ENCODE data around the gene RPL13A.

DNA sequence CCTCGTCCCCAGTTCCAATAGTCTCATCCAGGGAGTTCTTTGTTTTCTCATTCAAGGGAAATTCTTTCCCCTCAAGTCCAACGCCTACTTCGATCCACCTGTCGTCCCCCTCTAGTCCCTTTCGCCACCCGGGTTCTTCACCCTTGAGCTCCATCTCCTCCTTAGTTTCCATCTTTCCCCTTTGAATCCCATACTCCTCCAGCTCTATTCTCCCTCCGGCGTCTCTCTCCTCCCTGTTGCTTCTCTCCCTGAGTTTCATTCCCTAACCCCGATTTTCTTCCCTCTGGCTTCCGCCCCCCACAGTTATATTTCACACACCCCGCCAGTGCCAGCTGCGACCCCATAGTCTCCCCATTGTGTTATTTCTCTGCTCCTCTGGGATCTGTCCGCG, 45.5 kb upstream of the RPL13A start:
- TF ChIP-seq TAF1 (IDR thresholded peaks at IDR 0.05; ENCODE audit: low read depth) (no peak), YY1 (IDR thresholded peaks at IDR 0.05; ENCODE audit: low read depth) (no peak), EGR1 (IDR thresholded peaks at IDR 0.05) (no peak), FOXM1 (IDR thresholded peaks at IDR 0.05; ENCODE audit: borderline replicate concordance, low read depth) (no peak)
- TF ChIP-seq, protein P1, sequence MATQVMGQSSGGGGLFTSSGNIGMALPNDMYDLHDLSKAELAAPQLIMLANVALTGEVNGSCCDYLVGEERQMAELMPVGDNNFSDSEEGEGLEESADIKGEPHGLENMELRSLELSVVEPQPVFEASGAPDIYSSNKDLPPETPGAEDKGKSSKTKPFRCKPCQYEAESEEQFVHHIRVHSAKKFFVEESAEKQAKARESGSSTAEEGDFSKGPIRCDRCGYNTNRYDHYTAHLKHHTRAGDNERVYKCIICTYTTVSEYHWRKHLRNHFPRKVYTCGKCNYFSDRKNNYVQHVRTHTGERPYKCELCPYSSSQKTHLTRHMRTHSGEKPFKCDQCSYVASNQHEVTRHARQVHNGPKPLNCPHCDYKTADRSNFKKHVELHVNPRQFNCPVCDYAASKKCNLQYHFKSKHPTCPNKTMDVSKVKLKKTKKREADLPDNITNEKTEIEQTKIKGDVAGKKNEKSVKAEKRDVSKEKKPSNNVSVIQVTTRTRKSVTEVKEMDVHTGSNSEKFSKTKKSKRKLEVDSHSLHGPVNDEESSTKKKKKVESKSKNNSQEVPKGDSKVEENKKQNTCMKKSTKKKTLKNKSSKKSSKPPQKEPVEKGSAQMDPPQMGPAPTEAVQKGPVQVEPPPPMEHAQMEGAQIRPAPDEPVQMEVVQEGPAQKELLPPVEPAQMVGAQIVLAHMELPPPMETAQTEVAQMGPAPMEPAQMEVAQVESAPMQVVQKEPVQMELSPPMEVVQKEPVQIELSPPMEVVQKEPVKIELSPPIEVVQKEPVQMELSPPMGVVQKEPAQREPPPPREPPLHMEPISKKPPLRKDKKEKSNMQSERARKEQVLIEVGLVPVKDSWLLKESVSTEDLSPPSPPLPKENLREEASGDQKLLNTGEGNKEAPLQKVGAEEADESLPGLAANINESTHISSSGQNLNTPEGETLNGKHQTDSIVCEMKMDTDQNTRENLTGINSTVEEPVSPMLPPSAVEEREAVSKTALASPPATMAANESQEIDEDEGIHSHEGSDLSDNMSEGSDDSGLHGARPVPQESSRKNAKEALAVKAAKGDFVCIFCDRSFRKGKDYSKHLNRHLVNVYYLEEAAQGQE (IDR thresholded peaks at IDR 0.05; ENCODE audit: low read depth): no peak

Measured in Ishikawa (cell line).